ENCODE results near the gene CORO1C.
"Not testable (repeated sequence)": the region's sequence is repeated elsewhere in the genome, so short reads cannot be mapped to it uniquely, and the experiment has no call there.

CORO1C gene

GRCh38 chr12:108633534-108634248 lies 97.6 kb downstream of the CORO1C start, which contains the start of gene SELPLG:
TSS of gene SELPLG (minus strand) at chr12:108633894. CDS start at chr12:108624307, 9,587 bp downstream.
- no peaks in the 10 kb centered on the region for H3K36me3 ChIP-seq (ENCODE audit: control insufficient read depth, insufficient read depth, low read length, severe bottlenecking)
- no peak for DNase-seq (ENCODE audit: low read depth)
- H3K4me1 ChIP-seq (ENCODE audit: control insufficient read depth, insufficient read depth, low read length), result peaks cover 53% of the 10 kb centered on the region
- peak within 1 kb of the TSS; percentile 53 for H3K9ac ChIP-seq (ENCODE audit: low read length)
- no peaks in the 10 kb centered on the region for H3K9me3 ChIP-seq (ENCODE audit: control insufficient read depth, low read length)
- H3K27me3 ChIP-seq (replicated peaks; ENCODE audit: control insufficient read depth, insufficient read depth, low read length), result no peaks in the 10 kb centered on the region
- H3K4me3 ChIP-seq (ENCODE audit: low read length), result peak within 1 kb of the TSS; percentile 31

GRCh38 chr12:108633081-108633533 lies 98.2 kb downstream of the CORO1C start:
- DNase-seq (ENCODE audit: low read depth), result no peak
- no peak overlapping the region for H3K4me3 ChIP-seq (ENCODE audit: low read length)
- peaks cover 53% of the 10 kb centered on the region for H3K4me1 ChIP-seq (ENCODE audit: control insufficient read depth, insufficient read depth, low read length)
- H3K9ac ChIP-seq (ENCODE audit: low read length), result peak overlapping the region; percentile 53
- H3K27me3 ChIP-seq (replicated peaks; ENCODE audit: control insufficient read depth, insufficient read depth, low read length), result no peaks in the 10 kb centered on the region
- no peaks in the 10 kb centered on the region for H3K36me3 ChIP-seq (ENCODE audit: control insufficient read depth, insufficient read depth, low read length, severe bottlenecking)
- no peaks in the 10 kb centered on the region for H3K9me3 ChIP-seq (ENCODE audit: control insufficient read depth, low read length)

- not testable (repeated sequence) for H3K27me3 ChIP-seq (replicated peaks; ENCODE audit: control insufficient read depth, insufficient read depth, low read length)
Observed at GRCh38 chr12:108631261-108631660, 100.1 kb downstream of the CORO1C start.

GRCh38 chr12:108630481-108631207 lies 100.7 kb downstream of the CORO1C start:
- H3K9ac ChIP-seq (ENCODE audit: low read length), result peak overlapping the region; percentile 84
- H3K36me3 ChIP-seq (ENCODE audit: control insufficient read depth, insufficient read depth, low read length, severe bottlenecking), result no peaks in the 10 kb centered on the region
- H3K4me1 ChIP-seq (ENCODE audit: control insufficient read depth, insufficient read depth, low read length), result peaks cover 55% of the 10 kb centered on the region
- H3K9me3 ChIP-seq (ENCODE audit: control insufficient read depth, low read length), result no peaks in the 10 kb centered on the region
- peak overlapping the region; percentile 9 for H3K4me3 ChIP-seq (ENCODE audit: low read length)
- DNase-seq (ENCODE audit: low read depth), result peak; percentile 87
- no peaks in the 10 kb centered on the region for H3K27me3 ChIP-seq (replicated peaks; ENCODE audit: control insufficient read depth, insufficient read depth, low read length)

More at GRCh38 chr12:108631261-108631660, 100.1 kb downstream of the CORO1C start:
- not testable (repeated sequence) for H3K9ac ChIP-seq (ENCODE audit: low read length); H3K9me3 ChIP-seq (ENCODE audit: control insufficient read depth, low read length); H3K4me3 ChIP-seq (ENCODE audit: low read length); H3K36me3 ChIP-seq (ENCODE audit: control insufficient read depth, insufficient read depth, low read length, severe bottlenecking); DNase-seq (ENCODE audit: low read depth)
- peaks cover 55% of the 10 kb centered on the region for H3K4me1 ChIP-seq (ENCODE audit: control insufficient read depth, insufficient read depth, low read length)

- Histone ChIP-seq H3K36me3 (ENCODE audit: control insufficient read depth, insufficient read depth, low read length, severe bottlenecking) (no peaks in the 10 kb centered on the region), H3K27me3 (replicated peaks; ENCODE audit: control insufficient read depth, insufficient read depth, low read length) (no peaks in the 10 kb centered on the region), H3K9me3 (ENCODE audit: control insufficient read depth, low read length) (no peaks in the 10 kb centered on the region), H3K9ac (ENCODE audit: low read length) (peak overlapping the region; percentile 84), H3K4me1 (ENCODE audit: control insufficient read depth, insufficient read depth, low read length) (peaks cover 55% of the 10 kb centered on the region), H3K4me3 (ENCODE audit: low read length) (peak overlapping the region; percentile 68)
- peak; percentile 77 for DNase-seq (ENCODE audit: low read depth)
Observed at GRCh38 chr12:108629824-108630476, 101.4 kb downstream of the CORO1C start.

GRCh38 chr12:108629151-108629550 lies 102.2 kb downstream of the CORO1C start:
- Histone ChIP-seq H3K4me1 (ENCODE audit: control insufficient read depth, insufficient read depth, low read length) (peaks cover 49% of the 10 kb centered on the region), H3K36me3 (ENCODE audit: control insufficient read depth, insufficient read depth, low read length, severe bottlenecking) (no peaks in the 10 kb centered on the region)
- no peak for DNase-seq (ENCODE audit: low read depth)

GRCh38 chr12:108627134-108627920 lies 104.0 kb downstream of the CORO1C start:
- no peaks in the 10 kb centered on the region for H3K36me3 ChIP-seq (ENCODE audit: control insufficient read depth, insufficient read depth, low read length, severe bottlenecking)
- no peaks in the 10 kb centered on the region for H3K27me3 ChIP-seq (replicated peaks; ENCODE audit: control insufficient read depth, insufficient read depth, low read length)
- H3K9me3 ChIP-seq (ENCODE audit: control insufficient read depth, low read length), result no peaks in the 10 kb centered on the region
- peaks cover 38% of the 10 kb centered on the region for H3K4me1 ChIP-seq (ENCODE audit: control insufficient read depth, insufficient read depth, low read length)
- peak overlapping the region; percentile 84 for H3K9ac ChIP-seq (ENCODE audit: low read length)
- DNase-seq (ENCODE audit: low read depth), result no peak
- H3K4me3 ChIP-seq (ENCODE audit: low read length), result no peak overlapping the region

More at GRCh38 chr12:108629151-108629550, 102.2 kb downstream of the CORO1C start:
- no peaks in the 10 kb centered on the region for H3K9me3 ChIP-seq (ENCODE audit: control insufficient read depth, low read length)
- peak overlapping the region; percentile 84 for H3K9ac ChIP-seq (ENCODE audit: low read length)
- H3K27me3 ChIP-seq (replicated peaks; ENCODE audit: control insufficient read depth, insufficient read depth, low read length), result no peaks in the 10 kb centered on the region
- peak overlapping the region; percentile 68 for H3K4me3 ChIP-seq (ENCODE audit: low read length)

GRCh38 chr12:108625228-108625627 lies 106.1 kb downstream of the CORO1C start:
- Histone ChIP-seq H3K9me3 (ENCODE audit: control insufficient read depth, low read length) (no peaks in the 10 kb centered on the region), H3K4me3 (ENCODE audit: low read length) (no peak overlapping the region), H3K9ac (ENCODE audit: low read length) (no peak overlapping the region), H3K27me3 (replicated peaks; ENCODE audit: control insufficient read depth, insufficient read depth, low read length) (no peaks in the 10 kb centered on the region), H3K4me1 (ENCODE audit: control insufficient read depth, insufficient read depth, low read length) (peaks cover 41% of the 10 kb centered on the region), H3K36me3 (ENCODE audit: control insufficient read depth, insufficient read depth, low read length, severe bottlenecking) (no peaks in the 10 kb centered on the region)
- DNase-seq (ENCODE audit: low read depth), result no peak

GRCh38 chr12:108623577-108623976 lies 107.7 kb downstream of the CORO1C start:
- H3K36me3 ChIP-seq (ENCODE audit: control insufficient read depth, insufficient read depth, low read length, severe bottlenecking), result no peaks in the 10 kb centered on the region
- H3K27me3 ChIP-seq (replicated peaks; ENCODE audit: control insufficient read depth, insufficient read depth, low read length), result no peaks in the 10 kb centered on the region
- H3K9me3 ChIP-seq (ENCODE audit: control insufficient read depth, low read length), result no peaks in the 10 kb centered on the region
- H3K4me3 ChIP-seq (ENCODE audit: low read length), result no peak overlapping the region
- DNase-seq (ENCODE audit: low read depth), result no peak
- no peak overlapping the region for H3K9ac ChIP-seq (ENCODE audit: low read length)
- H3K4me1 ChIP-seq (ENCODE audit: control insufficient read depth, insufficient read depth, low read length), result peaks cover 38% of the 10 kb centered on the region

GRCh38 chr12:108622921-108623514 lies 108.3 kb downstream of the CORO1C start:
- Histone ChIP-seq H3K9ac (ENCODE audit: low read length) (no peak overlapping the region), H3K4me3 (ENCODE audit: low read length) (no peak overlapping the region), H3K4me1 (ENCODE audit: control insufficient read depth, insufficient read depth, low read length) (peaks cover 37% of the 10 kb centered on the region), H3K9me3 (ENCODE audit: control insufficient read depth, low read length) (no peaks in the 10 kb centered on the region), H3K36me3 (ENCODE audit: control insufficient read depth, insufficient read depth, low read length, severe bottlenecking) (no peaks in the 10 kb centered on the region), H3K27me3 (replicated peaks; ENCODE audit: control insufficient read depth, insufficient read depth, low read length) (no peaks in the 10 kb centered on the region)
- DNase-seq (ENCODE audit: low read depth), result no peak
